GM12873 (cell line): ENCODE data around the gene FUCA1.

Experiments
- CTCF ChIP-seq: IDR thresholded peaks from 2 replicates; pipeline ENCODE4 v1.5.1; 2012; ENCODE audit warnings: low read depth, mild to moderate bottlenecking, moderate library complexity, low read length, control low read depth; ENCODE audit not compliant: insufficient read depth; ENCODE audit errors: missing control alignments

FUCA1 gene

GRCh38 chr1:23825762-23826522 lies 42.1 kb downstream of the FUCA1 start:
- TF ChIP-seq CTCF = no peak

GRCh38 chr1:23825076-23825761 lies 42.9 kb downstream of the FUCA1 start, which contains the start of gene HMGCL:
TSS of gene HMGCL (minus strand) at chr1:23825429. CDS start at chr1:23825415, 14 bp downstream.
- TF ChIP-seq CTCF = no peak

GRCh38 chr1:23824711-23825075 lies 43.4 kb downstream of the FUCA1 start:
- TF ChIP-seq CTCF = no peak

- no peak for TF ChIP-seq CTCF
Observed at GRCh38 chr1:23823767-23824166, 44.3 kb downstream of the FUCA1 start.

- TF ChIP-seq CTCF = no peak
Observed at GRCh38 chr1:23817633-23818032, 50.5 kb downstream of the FUCA1 start.

GRCh38 chr1:23816906-23817305 lies 51.2 kb downstream of the FUCA1 start:
- TF ChIP-seq CTCF = no peak

- no peak for TF ChIP-seq CTCF
Observed at GRCh38 chr1:23816361-23816760, 51.7 kb downstream of the FUCA1 start.
